ENCODE data around the gene RPS27L. TPM values are rescaled to one million over a fixed set of nuclear protein-coding genes. Genes with fewer than 3 reads are reported as not detected.
"Not testable (repeated sequence)": the region's sequence is repeated elsewhere in the genome, so short reads cannot be mapped to it uniquely, and the experiment has no call there.

Gene RPS27L
- total RNA-seq, 1 donor from 2014 or later, result 45.6 TPM

- DNase-seq, result no peak
Observed at GRCh38 chr15:63136742-63137141, 20.5 kb downstream of the RPS27L start.

DNA sequence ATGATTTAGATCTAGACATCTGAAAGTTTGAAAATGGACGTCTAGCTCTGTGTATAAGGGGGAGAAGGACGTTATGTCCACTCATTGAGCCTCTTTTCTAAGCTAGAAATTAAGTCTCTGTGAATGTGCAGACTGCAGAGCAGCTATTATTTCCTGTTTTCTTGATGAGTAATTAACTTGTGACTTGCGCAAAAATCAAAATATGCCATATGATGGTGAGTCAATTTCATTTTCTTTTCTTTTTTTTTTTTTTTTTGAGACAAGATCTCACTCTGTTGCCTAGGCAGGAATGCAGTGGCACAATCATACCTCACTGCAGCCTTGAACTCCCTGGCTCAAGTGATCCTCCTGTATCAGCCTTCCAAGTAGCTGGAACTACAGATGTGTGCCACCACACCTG is 21.5 kb downstream of the RPS27L start:
- DNase-seq, result no peak

DNA sequence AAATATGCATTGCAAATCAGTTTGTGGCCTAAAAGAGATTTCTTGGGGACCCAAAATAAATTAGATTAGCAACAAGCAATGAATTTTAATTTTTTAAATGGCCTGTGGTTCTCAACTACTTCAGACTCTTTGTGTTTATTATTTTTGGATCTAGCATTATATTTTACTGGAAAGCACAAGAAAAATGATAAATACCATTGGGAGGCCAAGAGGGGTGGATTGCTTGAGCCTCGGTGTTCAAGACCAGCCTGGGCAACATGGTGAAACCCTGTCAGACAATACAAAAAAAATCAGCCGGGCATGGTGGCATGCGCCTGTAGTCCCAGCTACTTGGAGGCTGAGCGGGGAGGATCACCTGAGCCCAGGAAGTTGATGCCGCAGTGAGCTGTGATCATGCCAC is 22.0 kb downstream of the RPS27L start:
- DNase-seq, result no peak

DNA sequence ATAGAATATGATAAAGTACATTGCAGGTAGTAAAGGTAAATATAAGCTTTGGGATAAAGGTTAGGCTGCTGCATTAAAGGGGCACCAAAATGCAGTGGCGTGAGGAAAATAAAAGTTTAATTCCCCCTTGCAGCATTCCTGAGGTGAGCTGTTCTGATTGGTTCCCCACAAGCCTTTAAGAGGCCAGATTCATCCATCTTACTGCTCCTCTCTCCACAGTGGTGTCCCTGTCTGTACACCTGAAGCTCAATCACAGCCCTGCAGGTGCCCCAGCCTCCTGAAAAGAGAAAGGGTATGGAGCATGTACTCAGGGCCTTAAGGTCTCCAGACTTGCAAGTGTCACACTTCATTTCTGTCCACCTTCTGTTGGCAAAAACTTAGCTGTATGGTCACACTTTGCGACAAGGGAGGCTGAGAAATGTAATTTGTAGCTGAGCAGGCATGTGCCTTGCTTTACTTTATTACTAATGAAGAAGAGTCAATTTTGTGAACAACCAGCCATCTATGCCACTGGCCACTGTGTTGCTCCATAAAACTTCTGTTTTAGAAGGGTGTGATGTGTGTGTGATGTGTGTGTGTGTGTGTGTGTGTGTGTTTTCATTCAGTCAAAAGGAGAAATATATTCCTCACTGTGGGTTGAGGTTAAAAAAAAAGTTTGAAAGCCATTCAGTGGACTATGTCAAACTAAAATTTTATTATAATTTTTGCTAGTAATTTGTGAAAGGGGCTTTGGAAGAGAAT is 22.9 kb downstream of the RPS27L start:
- DNase-seq, result no peak

DNA sequence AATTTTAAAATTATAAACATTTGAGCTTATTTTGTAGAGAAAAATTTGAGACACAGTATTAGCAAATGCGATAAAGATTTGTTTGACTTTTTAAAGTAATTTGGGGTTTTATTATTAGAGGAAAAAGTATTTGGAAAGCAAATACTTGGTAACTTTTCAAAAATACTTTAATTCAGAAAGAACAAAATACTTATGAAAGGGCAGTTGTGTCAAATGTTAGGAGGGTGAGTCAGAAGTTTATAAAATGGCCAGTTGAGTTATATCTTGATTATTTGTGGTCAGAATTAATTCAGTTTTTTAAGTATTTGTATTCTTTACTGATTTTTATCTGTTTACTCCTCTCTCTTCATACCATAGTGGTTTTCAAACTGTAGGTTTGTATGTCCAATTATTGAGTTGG is 23.5 kb downstream of the RPS27L start:
- DNase-seq, result no peak

GRCh38 chr15:63126726-63127125 is 30.6 kb downstream of the RPS27L start:
- DNase-seq, result no peak

DNA sequence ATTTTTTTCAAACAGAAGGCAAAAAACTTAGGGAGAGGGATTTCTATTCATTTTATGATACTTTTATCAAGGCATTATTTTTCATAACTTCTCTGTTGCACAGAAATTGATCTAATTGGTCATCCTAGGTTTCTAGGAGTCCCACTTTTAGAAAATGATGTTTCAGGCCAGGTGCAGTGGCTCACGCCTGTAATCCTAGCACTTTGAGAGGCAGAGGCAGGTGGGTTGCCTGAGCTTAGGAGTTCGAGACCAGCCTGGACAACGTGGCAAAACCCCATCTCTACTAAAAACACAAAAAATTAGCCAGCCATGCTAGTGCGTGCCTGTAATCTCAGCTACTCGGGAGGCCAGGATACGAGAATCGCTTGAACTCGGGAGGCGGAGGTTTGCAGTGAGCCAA is 32.8 kb downstream of the RPS27L start:
- no peak for DNase-seq

DNA sequence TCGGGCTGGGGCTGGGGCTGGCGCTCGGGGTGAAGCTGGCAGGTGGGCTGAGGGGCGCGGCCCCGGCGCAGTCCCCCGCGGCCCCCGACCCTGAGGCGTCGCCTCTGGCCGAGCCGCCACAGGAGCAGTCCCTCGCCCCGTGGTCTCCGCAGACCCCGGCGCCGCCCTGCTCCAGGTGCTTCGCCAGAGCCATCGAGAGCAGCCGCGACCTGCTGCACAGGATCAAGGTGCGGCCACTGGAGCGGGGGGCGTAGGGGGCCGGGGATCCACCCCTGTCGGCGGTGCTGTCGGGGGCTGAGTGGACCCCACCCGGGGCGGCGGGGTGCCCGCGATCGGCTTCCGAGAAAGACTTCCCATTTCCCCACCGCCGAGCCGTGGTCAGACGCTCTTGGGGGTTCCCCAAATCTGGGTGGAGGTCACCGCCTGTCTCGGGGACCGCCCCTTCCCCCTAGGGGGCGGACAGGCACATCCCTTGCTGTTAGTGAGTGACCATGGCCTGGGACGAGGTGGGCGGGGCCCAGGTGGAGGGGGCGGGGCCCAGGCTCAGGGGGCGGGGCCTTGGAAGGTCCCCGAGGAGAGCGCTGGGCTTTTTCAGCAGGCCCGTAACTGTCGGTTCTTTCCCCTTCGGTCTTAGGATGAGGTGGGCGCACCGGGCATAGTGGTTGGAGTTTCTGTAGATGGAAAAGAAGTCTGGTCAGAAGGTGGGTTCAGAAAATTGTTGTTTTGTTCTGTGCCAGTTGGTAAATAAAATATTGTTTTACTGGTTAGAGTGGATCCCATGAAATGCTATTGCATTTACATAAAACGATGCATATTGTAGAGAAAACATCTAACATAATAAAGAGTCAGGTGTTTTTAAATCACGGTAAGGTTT is 35.0 kb downstream of the RPS27L start:
- peak; percentile 75 for DNase-seq

- DNase-seq, result peak; percentile 96
Observed at GRCh38 chr15:63121382-63122001, 35.8 kb downstream of the RPS27L start, which contains the start of gene LACTB. Gene LACTB, plus strand, starts transcription at chr15:63121861. Its CDS starts 11 bp downstream, at chr15:63121872.

DNA sequence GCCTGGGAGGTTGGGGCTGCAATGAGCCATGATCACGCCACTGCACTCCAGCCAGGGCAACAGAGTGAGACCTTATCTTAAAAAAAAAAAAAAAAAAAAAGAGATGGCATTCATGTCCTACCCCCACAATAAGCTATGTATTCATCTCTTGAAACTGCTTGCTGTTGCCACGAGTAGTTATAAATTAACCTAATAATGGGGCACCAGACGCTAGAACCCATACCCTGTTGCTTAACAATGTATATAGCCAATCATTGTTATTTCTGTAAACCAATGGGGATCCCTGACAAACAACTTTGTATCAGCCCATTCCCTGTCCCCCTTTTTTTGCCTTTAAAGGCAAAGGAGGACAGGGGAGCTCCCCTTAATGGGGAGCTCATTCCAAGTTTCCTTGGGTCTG is 38.4 kb downstream of the RPS27L start:
- no peak for DNase-seq

- no peak for DNase-seq
Observed at GRCh38 chr15:63114465-63114864, 42.8 kb downstream of the RPS27L start.

DNA sequence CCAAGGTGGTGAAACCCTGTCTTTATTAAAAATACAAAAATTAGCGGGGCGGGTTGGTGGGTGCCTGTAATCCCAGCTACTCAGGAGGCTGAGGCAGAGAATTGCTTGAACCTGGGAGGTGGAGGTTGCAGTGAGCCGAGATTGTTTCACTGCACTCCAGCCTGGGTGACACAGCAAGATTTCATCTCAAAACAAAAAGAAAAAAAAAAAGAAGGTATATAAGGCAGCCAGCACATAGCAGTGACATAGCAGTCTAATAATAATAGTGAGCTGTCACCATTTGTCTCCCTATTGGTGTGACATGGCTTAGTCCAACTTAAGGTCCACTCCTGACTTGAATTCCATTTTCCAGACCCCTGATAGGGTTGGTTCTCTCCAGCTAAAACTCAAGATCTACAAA is 44.4 kb downstream of the RPS27L start:
- DNase-seq, result no peak

DNA sequence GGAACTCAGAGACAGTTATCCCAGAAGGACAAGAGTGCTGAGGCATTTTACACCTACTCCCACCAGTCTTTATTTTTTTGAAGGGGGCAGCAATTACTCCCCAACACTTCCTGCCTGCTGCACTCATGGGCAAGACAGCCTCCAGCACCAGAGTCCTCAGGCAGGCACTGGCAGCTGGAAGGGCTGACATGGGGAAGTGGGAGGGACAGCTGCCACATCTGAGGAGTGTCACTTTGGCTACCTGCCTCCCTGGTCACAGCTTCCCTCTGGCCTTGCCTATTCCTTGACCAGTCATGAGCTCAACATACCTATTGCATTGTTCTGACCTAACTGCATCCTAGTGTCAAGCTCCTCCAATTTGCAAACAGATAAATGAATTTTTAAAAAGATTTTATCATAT is 45.8 kb downstream of the RPS27L start:
- DNase-seq, result no peak

GRCh38 chr15:63110428-63111026 is 46.8 kb downstream of the RPS27L start:
- no peak for DNase-seq

- DNase-seq, result no peak
Observed at GRCh38 chr15:63109920-63110319, 47.4 kb downstream of the RPS27L start.

- no peak for DNase-seq
Observed at GRCh38 chr15:63109498-63109897, 47.8 kb downstream of the RPS27L start.

DNA sequence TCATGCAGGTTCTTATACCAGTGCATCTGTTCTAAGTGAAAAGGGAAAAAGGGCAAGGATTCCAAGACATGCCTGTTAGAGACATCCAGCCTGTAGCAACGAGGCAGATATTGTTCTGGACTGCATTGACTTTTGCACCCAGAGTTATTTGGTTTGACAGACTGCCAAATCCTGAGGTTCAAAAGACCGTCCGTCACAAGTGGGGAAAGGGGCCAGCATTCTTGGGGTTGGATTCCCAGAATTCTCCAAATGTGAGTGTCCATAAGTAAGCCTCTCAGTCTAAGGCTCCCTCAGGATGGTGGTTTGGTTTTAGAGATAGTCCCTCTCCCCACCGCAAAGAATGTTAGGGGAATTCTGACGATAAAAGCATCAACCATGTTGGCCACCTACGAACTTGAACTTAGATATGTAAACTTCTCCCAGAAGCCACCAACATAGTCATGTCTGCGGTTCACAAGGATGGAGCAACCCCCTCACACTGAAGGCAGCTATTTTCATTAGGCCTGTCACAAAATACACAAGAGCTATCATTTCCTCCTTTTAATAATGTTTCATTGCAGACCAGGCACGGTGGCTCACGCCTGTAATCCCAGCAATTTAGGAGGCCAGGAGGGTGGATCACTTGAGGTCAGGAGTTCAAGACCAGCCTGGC is 49.3 kb downstream of the RPS27L start:
- peak; percentile 57 for DNase-seq

DNA sequence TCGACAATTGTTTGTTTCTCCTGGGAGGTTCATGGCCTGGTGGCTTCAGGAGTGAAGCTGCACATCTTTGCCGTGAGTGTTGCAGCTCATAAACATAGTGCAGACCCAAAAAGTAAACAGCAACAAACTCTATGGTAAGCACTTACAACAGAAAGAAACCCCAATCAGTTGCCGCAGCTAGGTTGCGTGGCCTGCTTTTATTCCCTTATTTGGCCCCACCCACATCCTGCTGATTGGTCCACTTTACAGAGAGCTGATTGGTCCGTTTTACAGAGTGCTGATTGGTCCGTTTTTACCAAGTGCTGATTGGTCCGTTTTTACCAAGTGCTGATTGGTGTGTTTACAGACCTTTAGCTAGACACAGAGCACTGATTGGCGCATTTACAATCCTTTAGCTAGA is 51.9 kb downstream of the RPS27L start:
- not testable (repeated sequence) for DNase-seq

DNA sequence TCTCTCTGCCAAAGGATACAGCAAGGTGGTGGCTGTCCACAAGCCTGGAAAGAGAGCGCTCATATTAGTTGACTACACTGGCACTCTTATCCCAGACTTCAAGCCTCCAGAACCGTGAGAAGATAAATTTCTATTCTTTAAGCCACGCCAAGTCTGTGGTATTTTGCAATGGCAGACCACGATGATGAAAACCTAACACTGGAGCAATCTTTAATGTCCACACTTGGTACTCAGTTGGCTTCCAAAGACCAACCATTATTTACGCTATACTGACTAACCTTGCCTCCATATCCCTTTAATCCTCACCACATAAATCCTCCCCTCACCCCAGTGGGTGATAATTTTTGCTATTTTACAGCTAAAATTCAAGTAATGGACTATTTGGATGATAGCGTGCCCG is 52.5 kb downstream of the RPS27L start:
- no peak for DNase-seq

DNA sequence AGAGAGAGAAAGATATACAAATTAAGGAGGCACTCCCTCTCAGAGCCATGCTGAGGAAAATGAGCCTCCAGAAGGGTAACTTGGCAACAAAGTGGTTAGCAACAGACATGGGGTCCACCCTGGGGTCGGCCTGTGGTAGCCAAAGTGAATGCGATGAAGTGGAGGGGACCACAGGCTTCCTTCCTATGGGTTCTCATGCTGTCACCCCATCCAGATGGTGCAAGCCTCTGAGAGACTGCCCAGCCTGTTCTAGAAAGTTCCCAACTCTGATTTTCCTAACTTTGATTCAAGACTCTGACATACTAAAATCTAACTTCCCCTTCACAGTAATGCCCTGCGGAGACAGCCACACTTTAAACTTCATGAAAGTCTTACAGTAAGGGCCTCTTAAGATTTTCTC is 53.9 kb downstream of the RPS27L start:
- DNase-seq, result no peak

- not testable (repeated sequence) for DNase-seq
Observed at GRCh38 chr15:63099581-63099980, 57.7 kb downstream of the RPS27L start.

- not testable (repeated sequence) for DNase-seq
Observed at GRCh38 chr15:63098901-63099300, 58.4 kb downstream of the RPS27L start.

All from tongue (tissue), 2 donors.